ENCODE results near the gene MTHFD2. TPM values are rescaled to one million over a fixed set of nuclear protein-coding genes. Genes with fewer than 3 reads are reported as not detected.
A peak's percentile ranks its signal among the peaks of the same experiment; 100 is the strongest.

Gene MTHFD2
- total RNA-seq = 57.0 and 126 TPM in 2 replicates

GRCh38 chr2:74198461-74199274 is at the start of gene MTHFD2:
TSS of gene MTHFD2 (plus strand) at chr2:74198615. CDS start at chr2:74198642, 27 bp downstream.
- DNase-seq (ENCODE audit: low read depth) = peak; percentile 90
- peak within 1 kb of the TSS; percentile 95 for H3K4me3 ChIP-seq (ENCODE audit: low read depth, low read length)
- peak; percentile 65 for TF ChIP-seq CTCF (conservative IDR thresholded peaks at IDR 0.05; ENCODE audit: low read depth, low read length)

- H3K4me3 ChIP-seq (ENCODE audit: low read depth, low read length) = no peak overlapping the region
- no peak for TF ChIP-seq CTCF (conservative IDR thresholded peaks at IDR 0.05; ENCODE audit: low read depth, low read length)
- no peak for DNase-seq (ENCODE audit: low read depth)
Measured at GRCh38 chr2:74149247-74149525, 49.2 kb upstream of the MTHFD2 start.

GRCh38 chr2:74149570-74150319 is 48.7 kb upstream of the MTHFD2 start:
- DNase-seq (ENCODE audit: low read depth) = no peak
- no peak for TF ChIP-seq CTCF (conservative IDR thresholded peaks at IDR 0.05; ENCODE audit: low read depth, low read length)
- H3K4me3 ChIP-seq (ENCODE audit: low read depth, low read length) = no peak overlapping the region

- TF ChIP-seq CTCF (conservative IDR thresholded peaks at IDR 0.05; ENCODE audit: low read depth, low read length) = no peak
- H3K4me3 ChIP-seq (ENCODE audit: low read depth, low read length) = no peak overlapping the region
- DNase-seq (ENCODE audit: low read depth) = no peak
Measured at GRCh38 chr2:74152954-74153353, 45.5 kb upstream of the MTHFD2 start.

- no peak overlapping the region for H3K4me3 ChIP-seq (ENCODE audit: low read depth, low read length)
- DNase-seq (ENCODE audit: low read depth) = no peak
- TF ChIP-seq CTCF (conservative IDR thresholded peaks at IDR 0.05; ENCODE audit: low read depth, low read length) = no peak
Measured at GRCh38 chr2:74155830-74156229, 42.6 kb upstream of the MTHFD2 start.

GRCh38 chr2:74162951-74163350 is 35.5 kb upstream of the MTHFD2 start:
- H3K4me3 ChIP-seq (ENCODE audit: low read depth, low read length) = no peak overlapping the region
- no peak for DNase-seq (ENCODE audit: low read depth)
- no peak for TF ChIP-seq CTCF (conservative IDR thresholded peaks at IDR 0.05; ENCODE audit: low read depth, low read length)
